Stimulated activated CD8-positive, alpha-beta memory T cell treated with anti-CD3 and anti-CD28 coated beads, Interleukin-15, amount 100 ng/mL, for 24 hours (primary cell): ENCODE results near the gene SPCS1.
"Not testable (repeated sequence)": the region's sequence is repeated elsewhere in the genome, so short reads cannot be mapped to it uniquely, and the experiment has no call there.

ENCODE experiments used
- DNase-seq: peaks from one replicate; pipeline ENCODE4 v3.0.0-alpha.2; 2020; ENCODE audit warnings: low read depth

SPCS1 gene

DNA sequence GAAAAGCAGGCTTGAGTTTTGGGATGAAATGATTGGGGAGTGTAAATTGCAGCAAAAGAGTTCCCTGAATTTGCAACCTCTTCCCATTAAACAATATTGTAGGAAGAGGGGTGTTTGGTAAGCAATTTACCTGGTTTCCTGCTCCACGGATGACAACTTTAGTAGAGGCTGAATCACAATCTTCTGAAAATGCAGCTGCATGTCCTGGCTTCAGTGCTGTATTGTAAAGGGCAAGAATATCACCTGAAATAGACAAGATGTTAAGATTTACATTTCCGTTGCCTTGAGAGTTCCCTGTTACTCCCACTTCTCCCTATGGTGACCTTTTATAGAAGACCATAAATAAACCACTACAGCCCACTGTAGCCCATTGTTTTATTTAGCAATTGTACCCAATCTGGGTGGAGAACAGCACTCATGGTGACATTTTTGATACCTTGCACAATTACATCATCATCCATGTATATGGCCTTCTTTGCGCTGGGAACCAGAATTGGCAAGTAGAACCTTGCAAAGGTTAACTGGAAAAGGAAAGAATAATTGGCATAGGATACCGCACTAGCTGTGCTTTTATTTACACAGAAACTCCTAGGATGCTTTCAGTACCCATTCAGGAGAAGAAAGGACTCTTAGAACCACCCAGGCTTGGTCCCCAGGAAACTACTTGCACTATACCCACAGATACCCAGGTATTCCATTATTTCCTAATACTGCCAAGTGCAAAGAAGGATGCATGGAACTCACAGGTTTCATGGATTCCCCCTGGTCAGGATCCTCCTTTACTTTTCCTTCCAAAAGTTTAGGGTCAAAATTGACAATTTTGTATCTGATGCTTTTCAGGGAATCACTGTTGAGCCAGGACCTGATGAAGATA, 9.9 kb upstream of the SPCS1 start:
- no peak for DNase-seq

DNA sequence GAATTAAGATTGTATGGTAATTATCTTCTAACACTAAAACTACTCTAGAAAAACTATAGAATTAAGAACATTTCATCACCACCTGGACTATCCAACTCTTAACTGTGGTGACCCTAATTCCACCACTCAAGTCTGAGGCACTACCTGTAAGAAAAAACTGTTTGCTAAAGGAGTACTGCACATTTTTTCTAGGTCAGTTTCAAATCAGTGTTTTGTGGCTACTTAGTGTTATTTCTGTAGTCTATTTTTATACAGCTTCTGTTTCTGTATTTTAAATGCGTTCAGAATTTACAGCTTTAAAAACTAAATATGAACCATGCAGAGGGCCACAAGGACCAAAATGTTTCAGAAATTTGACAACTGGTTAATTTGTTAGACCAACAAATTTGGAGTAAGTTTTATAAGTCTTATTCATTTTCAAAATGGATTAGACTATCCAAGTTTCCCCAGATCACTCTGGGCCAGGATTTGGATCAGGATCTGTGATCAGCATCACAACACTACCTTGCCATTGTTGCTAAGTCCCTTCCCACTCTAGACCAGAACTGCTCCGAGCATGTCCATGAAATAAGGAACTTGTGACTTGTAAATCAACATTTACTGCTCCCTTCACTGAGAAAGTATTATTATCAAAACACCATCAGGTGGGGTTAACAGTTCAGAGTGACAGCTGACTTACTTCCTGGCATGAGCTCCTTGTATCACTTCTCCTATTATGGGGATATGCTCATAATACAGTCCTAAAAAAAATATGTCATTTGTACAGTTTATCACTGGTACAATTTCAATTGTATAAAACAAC, 8.9 kb upstream of the SPCS1 start:
- DNase-seq, result no peak

DNA sequence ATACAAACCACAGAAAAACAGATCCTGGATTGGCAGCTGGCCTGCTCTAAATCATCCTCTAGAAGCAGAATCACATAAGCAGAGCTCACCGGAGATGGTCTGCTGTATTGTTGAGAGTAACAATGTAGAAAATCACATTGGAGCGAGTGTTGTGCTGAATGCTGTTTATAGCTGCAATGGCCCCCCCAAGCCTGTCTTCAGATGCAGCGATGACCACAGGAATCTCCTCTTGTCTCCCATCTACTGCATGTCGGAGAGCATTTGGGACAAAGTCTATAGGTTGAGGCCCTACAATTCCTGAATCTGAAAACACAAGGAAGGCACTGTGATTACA, 8.3 kb upstream of the SPCS1 start:
- DNase-seq, result no peak

DNA sequence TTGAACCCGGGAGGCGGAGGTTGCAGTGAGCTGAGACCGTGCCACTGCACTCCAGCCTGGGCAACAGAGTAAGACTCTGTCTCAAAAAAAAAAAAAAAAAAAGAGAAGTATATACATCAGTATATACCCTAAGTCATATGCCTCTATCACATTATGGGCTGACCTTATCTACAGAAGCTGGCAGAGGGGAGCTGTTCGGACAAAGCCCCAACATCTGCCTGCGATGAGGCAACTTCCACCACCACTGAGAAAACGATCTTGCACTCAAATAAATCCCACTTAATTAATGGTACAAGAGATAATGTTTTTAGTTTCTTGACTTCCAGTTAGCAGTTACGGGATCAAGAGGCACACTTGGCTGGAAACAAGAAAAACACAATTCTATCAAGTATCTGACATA, 2.6 kb upstream of the SPCS1 start:
- no peak for DNase-seq

DNA sequence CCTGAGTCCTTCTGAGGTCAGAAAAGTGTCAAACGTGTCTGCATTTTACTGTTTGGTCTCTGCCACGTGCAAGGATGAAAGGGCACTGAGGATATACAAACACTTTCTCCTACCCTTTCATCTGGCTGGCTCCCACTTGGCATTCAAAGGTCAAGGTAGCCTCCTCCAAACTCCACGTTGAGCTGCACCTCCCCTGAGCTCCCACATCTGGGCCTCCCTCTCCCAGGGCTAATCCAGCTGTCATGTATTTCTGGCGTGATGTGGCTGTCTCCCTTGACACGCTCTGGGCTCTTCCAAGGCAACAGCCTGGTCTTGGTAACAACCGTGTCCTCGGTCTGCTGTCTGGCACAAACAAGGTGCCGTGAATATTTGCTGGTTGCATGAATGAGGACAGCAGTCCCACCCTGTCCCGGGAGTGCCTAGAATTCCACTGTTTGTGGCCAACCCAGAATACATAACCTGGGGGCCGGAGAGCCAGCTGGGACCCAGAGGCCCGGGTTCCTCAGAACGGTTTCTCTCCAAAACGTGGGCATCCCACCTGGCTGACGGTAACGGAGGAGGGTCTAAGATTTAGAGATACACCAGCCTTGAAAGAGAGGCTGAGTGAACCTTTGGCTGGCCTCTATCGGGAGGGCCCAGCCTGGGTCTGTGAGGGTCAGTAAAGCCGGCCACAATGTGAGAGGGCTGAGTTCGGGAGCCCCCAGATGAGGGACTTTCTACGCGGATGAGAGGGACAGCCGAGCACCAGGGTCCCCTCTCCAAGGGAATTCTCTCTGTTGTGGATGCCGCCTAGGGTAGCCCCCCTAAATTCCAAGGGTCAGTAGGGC, 1.1 kb upstream of the SPCS1 start:
- no peak for DNase-seq

DNA sequence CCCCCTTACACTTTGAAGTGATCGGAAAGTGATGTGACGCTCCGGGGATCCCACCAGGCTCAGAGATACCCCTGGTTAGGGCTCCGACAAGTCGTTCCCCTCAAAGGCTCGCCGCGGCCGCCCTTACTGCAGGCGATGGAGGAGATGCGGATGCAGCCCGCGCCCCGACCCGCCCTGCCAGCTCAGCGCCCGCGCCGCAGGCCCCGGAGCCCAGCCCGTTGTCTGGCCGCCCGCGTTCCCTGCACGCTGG, 543 bp upstream of the SPCS1 start:
- DNase-seq, result no peak

DNA sequence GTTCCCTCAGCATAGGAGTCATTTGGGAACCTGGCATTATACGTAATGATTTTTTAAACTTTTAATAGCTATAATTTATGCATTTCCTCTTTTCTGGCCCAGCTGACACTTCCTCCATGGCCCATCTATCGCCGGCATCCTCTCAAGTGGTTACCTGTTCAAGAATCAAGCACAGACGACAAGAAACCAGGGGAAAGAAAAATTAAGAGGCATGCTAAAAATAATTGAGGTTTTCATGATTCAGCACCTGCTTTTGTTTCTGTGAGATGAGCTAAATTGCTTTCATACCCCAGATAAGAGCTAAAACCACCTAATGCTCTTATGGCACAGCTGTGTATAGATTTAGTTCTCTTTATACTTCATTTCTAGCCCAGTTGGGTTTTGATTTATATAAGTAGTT, 1.7 kb downstream of the SPCS1 start:
- DNase-seq, result no peak

DNA sequence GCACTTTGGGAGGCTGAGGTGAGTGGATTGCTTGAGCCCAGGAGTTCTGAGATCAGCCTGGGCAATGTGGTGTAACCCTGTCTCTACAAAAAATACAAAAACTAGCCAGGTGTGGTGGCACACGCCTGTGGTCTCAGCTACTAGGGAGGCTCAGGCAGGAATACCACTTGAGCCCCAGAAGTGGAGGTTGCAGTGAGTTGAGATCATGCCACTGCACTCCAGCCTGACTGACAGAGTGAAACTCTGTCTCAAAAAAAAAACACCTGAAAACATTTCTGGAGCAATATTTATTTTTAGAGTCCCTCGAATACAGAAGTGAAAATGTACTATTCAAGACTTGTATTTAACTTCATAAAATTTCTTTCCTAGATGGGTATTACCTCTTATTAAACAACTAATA, 4.6 kb downstream of the SPCS1 start:
- no peak for DNase-seq

DNA sequence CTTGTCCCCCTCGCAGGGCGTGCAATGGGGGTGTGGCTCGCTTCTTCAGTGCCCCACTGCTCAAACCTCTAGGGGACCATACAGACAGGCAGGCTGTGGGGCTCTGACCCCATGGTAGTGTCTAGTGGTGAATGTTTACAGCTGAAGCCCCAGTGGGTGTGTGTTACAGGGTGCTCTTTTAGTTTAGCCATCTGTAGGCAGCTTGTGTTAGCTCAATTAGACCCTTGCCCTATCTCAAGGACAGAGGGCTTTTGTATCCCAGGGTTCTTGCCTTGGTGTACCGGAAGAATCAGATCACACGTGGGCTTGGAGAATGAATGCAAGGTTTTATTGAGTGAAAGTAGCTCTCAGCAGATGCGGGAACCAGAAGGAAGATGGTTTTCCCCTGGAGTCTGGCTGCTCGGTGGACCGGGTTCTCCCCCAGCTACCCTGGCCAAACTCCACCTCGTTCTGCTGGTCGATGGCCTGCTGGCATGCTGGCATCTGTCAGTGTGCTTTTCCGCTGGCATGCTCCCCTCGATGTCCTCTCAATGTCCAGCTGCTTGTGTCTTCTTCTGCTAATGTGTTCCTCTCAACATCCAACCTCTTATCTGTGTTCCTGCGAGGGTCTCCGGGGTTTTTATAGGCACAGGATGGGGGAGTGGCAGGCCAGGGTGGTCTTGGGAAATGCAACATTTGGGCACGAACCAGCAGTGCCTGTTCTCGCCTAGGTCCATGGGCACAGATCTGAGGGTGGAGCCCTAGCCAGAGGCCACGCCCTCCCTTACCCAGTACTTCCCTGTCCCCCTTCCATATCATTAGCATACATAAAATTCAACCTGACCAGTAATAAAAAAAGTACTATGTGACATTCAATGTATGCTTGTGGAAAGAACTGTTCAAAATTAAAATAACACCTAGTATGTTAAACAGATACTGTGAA, 6.6 kb downstream of the SPCS1 start:
- no peak for DNase-seq

DNA sequence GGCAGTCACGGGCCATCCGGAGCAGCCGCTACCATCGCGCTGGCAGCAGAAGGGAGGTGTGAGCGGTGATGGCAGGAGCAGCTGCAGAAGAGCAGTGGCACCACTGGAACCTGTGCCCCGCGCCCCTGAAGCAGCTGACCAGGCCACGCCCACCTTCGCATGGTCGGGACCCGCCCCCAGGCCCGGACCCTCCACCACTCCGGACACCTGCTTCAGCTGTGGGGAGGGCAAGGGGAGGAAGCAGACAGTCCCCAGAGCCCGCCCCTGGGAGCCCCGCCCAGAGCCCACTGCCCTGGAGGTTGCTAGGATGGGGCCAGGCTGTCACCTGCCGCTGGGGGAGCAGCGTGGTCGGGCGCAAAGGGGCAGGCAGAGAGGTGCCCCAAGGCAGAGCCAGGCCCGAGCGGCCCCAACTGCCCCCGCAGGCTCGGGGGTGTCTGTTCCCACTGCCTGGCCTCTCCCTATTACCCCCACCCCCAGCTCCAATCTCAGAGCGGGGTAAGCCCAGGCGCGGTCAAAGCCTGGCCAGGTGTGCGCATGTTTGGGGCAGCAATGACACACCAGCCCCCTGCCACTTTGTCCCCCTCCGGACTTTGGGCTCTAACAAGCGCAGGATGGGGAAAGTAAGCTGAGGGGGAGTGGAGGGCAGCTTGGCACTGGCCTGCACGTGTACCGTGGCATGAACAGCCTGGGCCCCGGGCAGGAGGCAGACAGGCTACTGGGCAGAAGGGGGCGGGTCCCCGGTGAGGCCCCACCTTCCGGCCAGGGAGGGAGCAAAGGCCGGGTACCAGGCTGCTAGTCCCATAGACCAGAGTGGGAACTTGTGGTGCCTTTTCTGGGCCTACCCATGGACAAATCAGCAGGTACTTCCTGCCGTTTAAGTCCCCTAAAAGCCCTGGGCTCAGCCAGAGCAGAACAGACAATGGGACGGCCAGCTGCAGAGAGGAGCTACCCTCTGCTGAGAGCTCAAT, 8.7 kb downstream of the SPCS1 start:
- no peak for DNase-seq

DNA sequence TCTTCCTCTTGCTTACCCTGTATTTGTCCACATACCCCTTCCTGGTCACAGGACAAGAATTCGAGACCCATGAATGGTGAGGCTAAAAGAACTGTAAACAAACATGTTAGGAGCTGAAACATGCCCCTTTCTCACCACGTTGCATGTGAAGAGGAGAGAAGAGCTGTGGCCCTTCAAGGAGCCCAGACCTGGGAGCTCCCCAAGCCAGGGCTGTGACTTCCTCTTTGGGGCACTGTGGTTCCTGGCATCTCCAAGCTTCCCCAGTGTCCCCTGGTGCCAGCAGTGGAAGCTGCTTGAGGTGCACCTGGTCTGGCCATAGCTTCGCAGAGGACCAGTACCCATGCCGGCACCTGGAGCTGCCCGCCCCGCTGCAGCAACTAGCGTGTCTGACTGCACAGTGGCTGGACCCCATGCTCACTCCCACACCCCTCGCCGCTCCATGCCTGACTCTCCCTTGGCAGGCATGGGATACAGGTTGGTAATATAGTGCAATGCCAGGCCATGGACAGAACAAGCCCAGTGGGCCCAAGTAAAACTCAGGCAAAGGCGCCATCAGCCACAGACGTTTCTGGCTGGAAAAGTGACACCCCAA, 9.9 kb downstream of the SPCS1 start:
- DNase-seq, result no peak

DNA sequence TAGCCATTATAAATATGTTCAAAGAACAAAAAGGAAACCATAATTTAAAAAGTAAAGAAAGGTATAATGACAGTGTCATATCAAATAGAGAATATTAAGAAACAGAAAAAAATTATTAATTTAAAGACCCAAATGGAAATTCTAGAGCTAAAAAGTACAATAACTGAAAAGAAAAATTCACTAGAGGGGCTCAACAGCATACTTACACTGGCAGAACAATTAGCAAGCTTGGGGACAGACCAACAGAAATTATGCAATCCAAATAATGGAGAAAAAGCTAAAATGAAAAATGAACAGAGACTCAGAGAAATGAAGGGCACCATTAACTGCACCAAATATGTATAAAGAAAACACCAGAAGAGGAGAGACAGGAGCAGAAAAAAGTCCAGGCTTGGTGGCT, 13.7 kb downstream of the SPCS1 start:
- no peak for DNase-seq

DNA sequence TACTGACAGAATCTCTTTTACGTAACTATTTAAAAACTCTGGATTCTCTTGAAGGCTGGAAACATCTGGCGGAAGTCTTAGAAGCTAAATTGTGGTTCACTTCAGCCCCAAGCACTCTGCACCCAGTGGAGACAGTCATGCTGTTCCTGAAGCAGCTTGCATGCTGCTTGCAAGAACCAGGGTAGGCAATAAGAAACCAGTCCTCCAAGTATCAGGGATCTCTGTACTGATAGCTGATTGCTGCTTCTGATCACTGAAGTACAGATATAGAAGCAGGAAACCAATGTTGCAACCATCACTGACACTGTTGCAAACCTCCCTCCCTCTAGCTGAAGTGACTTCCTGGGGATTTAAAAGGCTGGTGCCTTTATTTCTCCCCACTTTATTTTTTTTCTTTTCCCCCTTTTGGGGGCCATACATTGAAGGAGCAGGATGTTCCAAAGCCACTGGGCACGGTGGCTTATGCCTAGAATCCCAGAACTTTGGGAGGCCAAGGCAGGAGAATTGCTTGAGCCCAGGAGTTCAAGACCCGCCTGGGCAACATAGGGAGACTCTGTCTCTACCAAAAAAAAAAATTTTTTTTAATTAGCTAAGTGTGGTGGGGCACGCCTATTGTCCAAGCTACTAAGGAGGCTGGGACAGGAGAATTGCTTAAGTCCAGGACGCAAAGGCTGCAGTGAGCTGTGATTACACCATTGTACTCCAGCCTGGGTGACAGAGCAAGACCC, 15.3 kb downstream of the SPCS1 start:
- no peak for DNase-seq

DNA sequence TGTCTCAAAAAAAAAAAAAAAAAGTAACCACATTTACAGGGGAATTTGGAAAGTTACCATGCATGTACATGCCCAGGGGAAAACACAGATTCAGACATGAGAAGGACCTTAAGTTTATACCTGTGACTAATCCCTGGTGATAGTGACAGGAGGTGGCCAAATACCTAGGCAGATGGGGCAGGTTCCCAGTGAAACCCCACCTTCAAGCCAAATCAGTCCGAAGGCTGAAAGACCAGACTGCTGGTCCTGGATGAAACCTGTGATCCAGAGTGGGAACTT, 15.8 kb downstream of the SPCS1 start:
- no peak for DNase-seq

DNA sequence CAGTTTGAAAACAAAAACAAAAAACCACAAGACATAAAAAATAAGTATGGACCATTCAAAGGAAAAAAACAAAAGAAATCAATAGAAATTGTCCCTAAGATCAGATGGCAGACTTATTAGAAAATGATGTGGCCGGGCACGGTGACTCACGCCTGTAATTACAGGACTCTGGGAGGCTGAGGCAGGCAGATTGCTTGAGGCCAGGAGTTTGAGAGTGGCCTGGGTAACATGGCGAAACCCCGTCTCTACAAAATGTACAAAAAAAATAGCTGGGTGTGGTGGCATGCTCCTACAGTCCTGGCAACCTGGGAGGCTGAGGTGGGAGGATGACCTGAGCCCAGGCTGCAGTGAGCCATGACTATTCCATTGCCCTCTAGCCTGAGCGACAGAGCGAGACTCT, 16.6 kb downstream of the SPCS1 start:
- no peak for DNase-seq

DNA sequence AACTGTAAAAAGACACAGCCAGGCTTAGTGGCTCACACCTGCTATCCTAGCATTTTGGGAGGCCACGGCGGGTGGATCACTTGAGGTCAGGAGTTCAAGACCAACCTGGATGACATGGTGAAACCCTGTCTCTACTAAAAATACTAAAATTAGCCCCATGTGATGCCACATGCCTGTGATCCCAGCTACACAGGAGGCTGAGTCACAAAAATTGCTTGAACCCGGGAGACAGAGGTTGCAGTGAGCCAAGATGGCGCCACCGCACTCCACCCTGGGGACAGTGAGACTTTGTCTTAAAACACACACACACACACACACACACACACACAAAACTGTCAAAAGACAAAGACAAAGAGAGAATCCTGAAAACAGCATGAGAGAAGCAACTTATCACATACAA, 18.0 kb downstream of the SPCS1 start:
- no peak for DNase-seq

DNA sequence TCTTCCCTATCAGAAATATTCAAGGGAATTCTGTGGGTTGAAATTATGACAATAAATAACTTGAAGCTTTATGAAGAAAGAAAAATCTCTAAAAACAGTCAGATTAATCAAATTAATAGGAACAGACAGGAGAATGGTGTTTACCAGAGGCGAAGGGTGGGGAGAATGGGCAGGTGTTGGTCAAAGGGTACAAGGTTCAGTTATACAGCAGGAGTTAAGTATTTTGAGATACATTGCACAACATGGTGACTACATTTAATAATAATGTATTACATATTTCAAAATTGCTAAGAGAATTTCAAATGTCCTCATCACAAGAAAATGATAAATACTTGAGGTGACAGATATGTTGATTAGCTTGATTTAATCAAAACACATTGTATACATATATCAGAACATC, 18.6 kb downstream of the SPCS1 start:
- no peak for DNase-seq

DNA sequence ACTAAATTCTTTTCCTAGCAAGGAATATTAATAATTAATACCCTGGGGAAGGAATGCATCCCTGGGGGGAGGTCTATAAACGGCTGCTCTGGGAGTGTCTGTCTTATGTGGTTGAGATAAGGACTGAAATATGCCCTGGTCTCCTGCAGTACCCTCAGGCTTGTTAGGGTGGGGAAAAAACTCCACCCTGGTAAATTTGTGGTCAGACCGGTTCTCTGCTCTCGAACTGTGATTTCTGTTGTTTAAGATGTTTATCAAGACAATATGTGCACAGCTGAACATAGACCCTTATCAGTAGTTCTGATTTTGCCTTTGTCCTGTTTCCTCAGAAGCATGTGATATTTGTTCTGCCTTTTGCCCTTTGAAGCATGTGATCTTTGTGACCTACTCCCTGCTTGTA, 22.8 kb downstream of the SPCS1 start:
- not testable (repeated sequence) for DNase-seq

DNA sequence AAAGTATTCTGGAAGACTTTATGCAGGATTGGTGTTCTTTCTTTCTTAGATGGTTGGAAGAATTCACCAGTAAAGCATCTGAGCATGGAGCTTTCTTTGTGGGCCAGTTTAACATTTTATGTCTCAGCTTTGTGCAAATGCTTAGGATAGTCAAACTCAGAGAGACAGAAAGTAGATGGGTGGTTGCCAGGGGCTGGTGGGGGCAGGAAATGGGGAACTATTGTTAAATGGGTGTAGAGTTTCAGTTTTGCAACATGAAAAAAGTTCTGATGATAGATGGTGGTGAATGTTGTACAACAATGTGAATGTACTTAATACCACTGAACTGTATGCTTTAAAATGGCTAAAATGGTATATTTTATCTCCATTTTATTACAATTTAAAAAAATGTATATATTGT, 24.8 kb downstream of the SPCS1 start:
- no peak for DNase-seq

DNA sequence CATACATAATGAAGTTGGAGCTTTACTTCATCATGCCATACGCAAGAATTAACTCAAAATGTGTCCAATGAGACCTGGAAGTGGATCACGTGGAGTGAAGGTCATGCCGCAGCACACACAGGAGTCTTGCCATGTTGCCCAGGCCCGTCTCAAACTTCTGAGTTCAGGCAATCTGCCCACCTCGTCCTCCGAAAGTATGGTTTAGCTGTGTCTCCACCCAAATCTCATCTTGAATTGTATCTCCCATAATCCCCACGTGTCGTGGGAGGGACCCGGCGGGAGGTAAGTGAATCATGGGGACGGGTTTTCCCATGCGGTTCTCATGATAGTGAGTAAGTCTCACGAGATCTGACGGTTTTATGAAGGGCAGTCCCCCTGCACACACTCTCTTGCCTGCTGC, 25.7 kb downstream of the SPCS1 start:
- no peak for DNase-seq
